HEK293T (cell line): ENCODE measurements around the gene AP1G1.

ENCODE experiments used
- CTBP1 ChIP-seq: fragments of 450-650 bp; IDR thresholded peaks from 2 replicates; pipeline ENCODE4 v1.6.1; 2016; ENCODE audit warnings: borderline replicate concordance
- ELF4 ChIP-seq: fragments of 450-650 bp; IDR thresholded peaks from 2 replicates; pipeline ENCODE4 v1.6.1; 2017; ENCODE audit warnings: antibody characterized with exemption
- FOXK2 ChIP-seq: fragments of 450-650 bp; IDR thresholded peaks from 2 replicates; pipeline ENCODE4 v1.6.1; 2016; ENCODE audit warnings: mild to moderate bottlenecking
- FOXM1 ChIP-seq: fragments of 450-650 bp; IDR thresholded peaks from 2 replicates; pipeline ENCODE4 v1.6.1; 2017; ENCODE audit warnings: mild to moderate bottlenecking, borderline replicate concordance
- HDGF ChIP-seq: fragments of 450-650 bp; IDR thresholded peaks from 2 replicates; pipeline ENCODE4 v1.6.1; 2017; ENCODE audit warnings: antibody characterized with exemption, borderline replicate concordance
- LEF1 ChIP-seq: fragments of 450-650 bp; IDR thresholded peaks from 2 replicates; pipeline ENCODE4 v1.6.1; 2017; ENCODE audit warnings: mild to moderate bottlenecking, borderline replicate concordance
- NFRKB ChIP-seq: fragments of 450-650 bp; IDR thresholded peaks from 2 replicates; pipeline ENCODE4 v1.6.1; 2016; ENCODE audit warnings: mild to moderate bottlenecking, moderate library complexity
- SP1 ChIP-seq: fragments of 450-650 bp; IDR thresholded peaks from 2 replicates; pipeline ENCODE4 v1.6.1; 2017
- SUZ12 ChIP-seq: fragments of 450-650 bp; IDR thresholded peaks from 2 replicates; pipeline ENCODE4 v1.6.1; 2016; ENCODE audit warnings: mild to moderate bottlenecking
- TARDBP ChIP-seq: fragments of 450-650 bp; IDR thresholded peaks from 2 replicates; pipeline ENCODE4 v1.6.1; 2016
- ZNF384 ChIP-seq: fragments of 450-650 bp; IDR thresholded peaks from 2 replicates; pipeline ENCODE4 v1.6.1; 2016

GRCh38 chr16:71851746-71852145 lies 43.1 kb upstream of the AP1G1 start:
- TF ChIP-seq SP1 (no peak), FOXM1 (no peak), ELF4 (no peak), CTBP1 (no peak), FOXK2 (no peak), TARDBP (no peak), SUZ12 (no peak), HDGF (no peak), NFRKB (no peak), LEF1 (no peak), ZNF384 (no peak)
